HEK293 (cell line): Measurements from ENCODE around the gene PROCR.

ENCODE experiments used
- CTCF ChIA-PET: fragments of 350-600 bp; formaldehyde crosslinking; extraction: SDS; loops from one replicate; lab custom pipeline; 2021; ENCODE audit warnings: antibody characterized with exemption; lab: Yijun Ruan, JAX
- POLR2A ChIA-PET: fragments of 300-600 bp; formaldehyde crosslinking; extraction: SDS; loops from one replicate; lab custom pipeline; 2020; ENCODE audit warnings: antibody characterized with exemption, inconsistent platforms; lab: Yijun Ruan, JAX
- H3K27ac ChIP-seq: fragments of 200-500 bp; sonication (Bioruptor generic); 2 replicates; pipeline ENCODE4 v1.5.1; 2014; ENCODE audit warnings: low read depth, low read length, control low read depth, inconsistent platforms; ENCODE audit errors: extremely low read depth
- H3K36me3 ChIP-seq, 2 experiments: fragments of 200-500 bp in 1 of 2; sonication (Bioruptor generic) in 1 of 2; 1 replicate in 1 of 2; 2 replicates in 1 of 2; pipeline ENCODE4 v1.5.1; 2014 to 2017; ENCODE audit warnings: inconsistent platforms in 2 of 2, low read length in 2 of 2; ENCODE audit not compliant: control insufficient read depth in 2 of 2, insufficient read depth in 1 of 2
- H3K4me1 ChIP-seq: fragments of 200-500 bp; sonication (Bioruptor generic); 2 replicates; pipeline ENCODE4 v1.5.1; 2014; ENCODE audit warnings: mild to moderate bottlenecking, low read length, inconsistent platforms; ENCODE audit not compliant: control insufficient read depth, insufficient read depth
- H3K4me3 ChIP-seq: 2 replicates; pipeline ENCODE4 v1.5.1; 2011; ENCODE audit warnings: low read depth, mild to moderate bottlenecking, control low read depth, low read length, moderate library complexity
- H3K9me3 ChIP-seq: fragments of 200-500 bp; sonication (Bioruptor generic); 2 replicates; pipeline ENCODE4 v1.5.1; 2014; ENCODE audit warnings: low read depth, low read length, inconsistent platforms; ENCODE audit not compliant: control insufficient read depth, insufficient read depth
- PRDM1 ChIP-seq: fragments of 450-650 bp; formaldehyde crosslinking; IDR thresholded peaks from 2 replicates; pipeline ENCODE4; 2016; ENCODE audit warnings: missing biosample characterization, missing genetic modification characterization
- ZBTB8A ChIP-seq: fragments of 450-650 bp; formaldehyde crosslinking; IDR thresholded peaks from 2 replicates; pipeline ENCODE4 v1.5.1; 2016; ENCODE audit warnings: missing biosample characterization, missing genetic modification characterization
- ZEB2 ChIP-seq: fragments of 450-650 bp; formaldehyde crosslinking; IDR thresholded peaks from 2 replicates; pipeline ENCODE4 v1.5.1; 2016; ENCODE audit warnings: missing biosample characterization, missing genetic modification characterization
- ZNF146 ChIP-seq: fragments of 450-650 bp; formaldehyde crosslinking; IDR thresholded peaks from 2 replicates; pipeline ENCODE4 v1.5.1; 2016; ENCODE audit warnings: missing biosample characterization, missing genetic modification characterization
- ZNF169 ChIP-seq: fragments of 450-650 bp; formaldehyde crosslinking; IDR thresholded peaks from 2 replicates; pipeline ENCODE4 v1.5.1; 2016; ENCODE audit warnings: missing biosample characterization, missing genetic modification characterization
- ZNF324 ChIP-seq: fragments of 450-650 bp; formaldehyde crosslinking; IDR thresholded peaks from 2 replicates; pipeline ENCODE4 v1.5.1; 2016; ENCODE audit warnings: missing biosample characterization, missing genetic modification characterization
- ZNF394 ChIP-seq: fragments of 450-650 bp; formaldehyde crosslinking; IDR thresholded peaks from 2 replicates; pipeline ENCODE4 v1.5.1; 2016; ENCODE audit warnings: missing biosample characterization, missing genetic modification characterization, mild to moderate bottlenecking, moderate library complexity, borderline replicate concordance
- ZNF433 ChIP-seq: fragments of 450-650 bp; formaldehyde crosslinking; IDR thresholded peaks from 2 replicates; pipeline ENCODE4 v1.5.1; 2016; ENCODE audit warnings: missing biosample characterization, missing genetic modification characterization, low read depth
- ZNF510 ChIP-seq: fragments of 450-650 bp; formaldehyde crosslinking; IDR thresholded peaks from 2 replicates; pipeline ENCODE4 v1.5.1; 2018; ENCODE audit warnings: mild to moderate bottlenecking, missing genetic modification characterization, missing biosample characterization; ENCODE audit not compliant: insufficient replicate concordance
- ZNF558 ChIP-seq: fragments of 450-650 bp; formaldehyde crosslinking; IDR thresholded peaks from 2 replicates; pipeline ENCODE4 v1.5.1; 2016; ENCODE audit warnings: missing biosample characterization, missing genetic modification characterization
- ZNF571 ChIP-seq: fragments of 450-650 bp; formaldehyde crosslinking; IDR thresholded peaks from 2 replicates; pipeline ENCODE4 v1.5.0; 2017; ENCODE audit warnings: missing biosample characterization, missing genetic modification characterization
- ZNF600 ChIP-seq: fragments of 450-650 bp; formaldehyde crosslinking; IDR thresholded peaks from 2 replicates; pipeline ENCODE4 v1.5.1; 2016; ENCODE audit warnings: missing biosample characterization, missing genetic modification characterization
- ZNF654 ChIP-seq: fragments of 450-650 bp; formaldehyde crosslinking; IDR thresholded peaks from 2 replicates; pipeline ENCODE4 v1.5.1; 2016; ENCODE audit warnings: low read depth, missing biosample characterization, missing genetic modification characterization
- ZNF658 ChIP-seq: fragments of 450-650 bp; formaldehyde crosslinking; IDR thresholded peaks from 2 replicates; pipeline ENCODE4; 2016; ENCODE audit warnings: missing biosample characterization, missing genetic modification characterization
- ZNF76 ChIP-seq: fragments of 450-650 bp; formaldehyde crosslinking; IDR thresholded peaks from 2 replicates; pipeline ENCODE4; 2016; ENCODE audit warnings: low read depth, missing biosample characterization, missing genetic modification characterization, borderline replicate concordance
- TF ChIP-seq, protein P1 (sequence below): fragments of 450-650 bp; formaldehyde crosslinking; IDR thresholded peaks from 2 replicates; pipeline ENCODE4 v1.5.1; 2016; ENCODE audit warnings: missing biosample characterization, missing genetic modification characterization, low read depth
- TF ChIP-seq, protein P2 (sequence below): fragments of 450-650 bp; formaldehyde crosslinking; IDR thresholded peaks from 2 replicates; pipeline ENCODE4 v1.5.1; 2017; ENCODE audit warnings: missing biosample characterization, missing genetic modification characterization
- TF ChIP-seq, protein P3 (sequence below): fragments of 450-650 bp; formaldehyde crosslinking; IDR thresholded peaks from 2 replicates; pipeline ENCODE4 v1.5.1; 2017; ENCODE audit warnings: missing biosample characterization, missing genetic modification characterization
- TF ChIP-seq, protein P4 (sequence below): fragments of 450-650 bp; formaldehyde crosslinking; IDR thresholded peaks from 2 replicates; pipeline ENCODE4 v1.5.1; 2016; ENCODE audit warnings: missing biosample characterization, missing genetic modification characterization
- TF ChIP-seq, protein P5 (sequence below): fragments of 450-650 bp; formaldehyde crosslinking; IDR thresholded peaks from 2 replicates; pipeline ENCODE4 v1.5.1; 2016; ENCODE audit warnings: missing biosample characterization, missing genetic modification characterization

Gene PROCR

DNA sequence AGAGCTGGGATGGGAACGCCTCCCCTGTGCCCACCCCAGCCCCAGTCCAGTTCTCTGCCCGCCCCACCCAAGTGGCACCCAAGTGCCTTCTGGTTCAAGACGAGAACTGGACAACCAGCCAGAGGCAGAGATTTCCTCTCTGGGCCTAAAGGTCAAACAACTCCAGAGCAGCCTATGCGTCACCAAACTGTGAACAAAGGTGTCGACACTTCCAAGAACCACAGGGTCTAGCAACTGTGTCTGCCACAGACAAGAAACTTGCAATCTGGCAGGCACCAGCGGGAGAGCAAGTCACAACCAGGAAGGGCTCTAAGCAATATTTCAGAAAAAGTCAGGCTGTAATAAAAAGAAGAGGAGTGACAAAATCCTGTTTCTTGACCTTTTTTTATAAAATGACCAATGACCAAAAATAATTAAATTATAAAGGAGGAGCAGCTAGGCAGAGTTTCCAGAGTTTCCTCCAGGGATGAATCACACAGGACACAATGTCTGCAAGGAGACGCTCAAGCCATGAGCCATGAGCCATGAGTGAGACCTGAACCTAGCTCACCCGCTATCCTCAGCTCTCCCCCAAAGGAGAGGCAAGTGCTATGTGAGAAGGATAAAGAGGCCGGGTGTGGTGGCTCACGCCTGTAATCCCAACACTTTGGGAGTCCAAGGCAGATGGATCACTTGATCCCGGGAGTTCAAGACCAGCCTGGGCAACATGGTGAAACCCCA, 35.8 kb upstream of the PROCR start:
- CTCF ChIA-PET = interaction anchor here (0.5 to 0.7 kb wide), 3 partner anchors 40 to 235 kb away, joined by 3 to 4 read pairs (median 3); no protein-coding TSS in a partner anchor
- Histone ChIP-seq H3K4me1 (no peaks in the 10 kb centered on the region), H3K4me3 (no peak overlapping the region), H3K36me3 (peaks cover 9 to 45% of the 10 kb centered on the region in 2 experiments; a peak in 2 of 3 replicates), H3K27ac (no peak overlapping the region), H3K9me3 (no peaks in the 10 kb centered on the region)
- TF ChIP-seq ZNF146 (tag by site-specific recombination) (no peak), ZNF394 (no peak)
- POLR2A ChIA-PET = interaction anchor here (0.5 to 0.6 kb wide), 2 partner anchors 14 to 41 kb away, joined by 3 read pairs; no protein-coding TSS in a partner anchor

DNA sequence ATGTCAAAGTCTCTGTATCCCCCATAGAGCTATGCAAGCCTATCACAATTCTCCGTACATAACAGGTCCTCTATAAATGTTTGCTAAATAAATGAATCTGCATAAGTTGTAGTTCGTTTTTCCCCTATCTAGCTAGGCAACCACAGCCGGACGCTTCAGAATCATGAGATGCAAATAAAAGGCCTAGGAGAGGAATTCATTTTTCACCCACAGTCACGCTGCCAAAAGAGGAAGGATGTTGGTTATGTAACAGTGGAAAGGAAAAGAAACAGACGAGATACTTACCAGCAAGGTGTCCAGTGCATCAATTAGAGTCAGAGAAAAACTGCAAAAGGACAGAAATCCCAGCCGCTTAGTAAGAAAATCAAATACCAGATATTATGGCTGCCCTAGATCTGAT, 27.2 kb upstream of the PROCR start:
- Histone ChIP-seq H3K36me3 (peaks cover 9 to 29% of the 10 kb centered on the region in 2 experiments; a peak in 2 of 3 replicates), H3K9me3 (no peaks in the 10 kb centered on the region), H3K4me3 (no peak overlapping the region), H3K4me1 (no peaks in the 10 kb centered on the region), H3K27ac (no peak overlapping the region)
- POLR2A ChIA-PET = interaction anchor here (0.6 to 1.2 kb wide), 3 partner anchors 124 to 140 kb away, joined by 3 to 6 read pairs (median 4); partner anchors contain the start of genes EIF6 and MMP24OS
- TF ChIP-seq, protein P1, sequence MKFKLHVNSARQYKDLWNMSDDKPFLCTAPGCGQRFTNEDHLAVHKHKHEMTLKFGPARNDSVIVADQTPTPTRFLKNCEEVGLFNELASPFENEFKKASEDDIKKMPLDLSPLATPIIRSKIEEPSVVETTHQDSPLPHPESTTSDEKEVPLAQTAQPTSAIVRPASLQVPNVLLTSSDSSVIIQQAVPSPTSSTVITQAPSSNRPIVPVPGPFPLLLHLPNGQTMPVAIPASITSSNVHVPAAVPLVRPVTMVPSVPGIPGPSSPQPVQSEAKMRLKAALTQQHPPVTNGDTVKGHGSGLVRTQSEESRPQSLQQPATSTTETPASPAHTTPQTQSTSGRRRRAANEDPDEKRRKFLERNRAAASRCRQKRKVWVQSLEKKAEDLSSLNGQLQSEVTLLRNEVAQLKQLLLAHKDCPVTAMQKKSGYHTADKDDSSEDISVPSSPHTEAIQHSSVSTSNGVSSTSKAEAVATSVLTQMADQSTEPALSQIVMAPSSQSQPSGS (tag by site-specific recombination) = no peak
- TF ChIP-seq ZNF169 (tag by site-specific recombination) (no peak), ZNF600 (tag by site-specific recombination) (no peak), ZNF76 (no peak), ZNF510 (no peak), ZNF433 (no peak), ZNF571 (tag by site-specific recombination) (no peak), ZNF324 (tag by site-specific recombination) (no peak), ZBTB8A (tag by site-specific recombination) (no peak)
- TF ChIP-seq, protein P2, sequence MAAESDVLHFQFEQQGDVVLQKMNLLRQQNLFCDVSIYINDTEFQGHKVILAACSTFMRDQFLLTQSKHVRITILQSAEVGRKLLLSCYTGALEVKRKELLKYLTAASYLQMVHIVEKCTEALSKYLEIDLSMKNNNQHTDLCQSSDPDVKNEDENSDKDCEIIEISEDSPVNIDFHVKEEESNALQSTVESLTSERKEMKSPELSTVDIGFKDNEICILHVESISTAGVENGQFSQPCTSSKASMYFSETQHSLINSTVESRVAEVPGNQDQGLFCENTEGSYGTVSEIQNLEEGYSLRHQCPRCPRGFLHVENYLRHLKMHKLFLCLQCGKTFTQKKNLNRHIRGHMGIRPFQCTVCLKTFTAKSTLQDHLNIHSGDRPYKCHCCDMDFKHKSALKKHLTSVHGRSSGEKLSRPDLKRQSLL (tag by site-specific recombination) = no peak
- CTCF ChIA-PET = interaction anchor here (0.6 to 11.0 kb wide), 34 partner anchors 11 to 326 kb away, joined by 3 to 150 read pairs (median 4); no protein-coding TSS in a partner anchor

DNA sequence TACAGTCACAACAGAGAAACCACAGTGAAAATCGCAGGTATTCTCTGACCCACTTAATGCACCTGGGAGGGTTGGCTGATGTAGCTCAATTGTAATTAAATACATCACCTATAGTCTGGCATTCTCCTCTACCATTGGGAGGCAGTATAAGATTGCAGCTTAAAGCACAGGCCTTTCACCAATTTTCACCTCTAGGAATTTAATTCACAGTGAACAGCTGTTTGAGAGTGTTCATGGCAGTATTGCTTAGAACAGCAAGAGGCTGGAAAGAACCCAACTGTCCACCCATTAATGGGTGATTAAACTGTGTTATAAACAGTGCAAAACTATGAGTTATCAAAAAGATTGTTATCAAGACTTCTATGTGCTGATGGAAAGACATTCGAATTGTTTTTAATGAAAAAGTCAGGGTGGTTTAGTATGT, 26.7 kb upstream of the PROCR start:
- Histone ChIP-seq H3K9me3 (no peaks in the 10 kb centered on the region), H3K4me3 (no peak overlapping the region), H3K36me3 (peaks cover 8 to 26% of the 10 kb centered on the region in 2 experiments; a peak in 2 of 3 replicates), H3K27ac (no peak overlapping the region), H3K4me1 (no peaks in the 10 kb centered on the region)
- ChIA-PET CTCF (interaction anchor here (0.6 to 11.0 kb wide), 37 partner anchors 11 to 327 kb away, joined by 3 to 150 read pairs (median 4); no protein-coding TSS in a partner anchor), POLR2A (interaction anchor here (0.6 to 1.2 kb wide), 3 partner anchors 123 to 139 kb away, joined by 3 to 6 read pairs (median 4); partner anchors contain the start of genes EIF6 and MMP24OS)
- TF ChIP-seq, protein P3, sequence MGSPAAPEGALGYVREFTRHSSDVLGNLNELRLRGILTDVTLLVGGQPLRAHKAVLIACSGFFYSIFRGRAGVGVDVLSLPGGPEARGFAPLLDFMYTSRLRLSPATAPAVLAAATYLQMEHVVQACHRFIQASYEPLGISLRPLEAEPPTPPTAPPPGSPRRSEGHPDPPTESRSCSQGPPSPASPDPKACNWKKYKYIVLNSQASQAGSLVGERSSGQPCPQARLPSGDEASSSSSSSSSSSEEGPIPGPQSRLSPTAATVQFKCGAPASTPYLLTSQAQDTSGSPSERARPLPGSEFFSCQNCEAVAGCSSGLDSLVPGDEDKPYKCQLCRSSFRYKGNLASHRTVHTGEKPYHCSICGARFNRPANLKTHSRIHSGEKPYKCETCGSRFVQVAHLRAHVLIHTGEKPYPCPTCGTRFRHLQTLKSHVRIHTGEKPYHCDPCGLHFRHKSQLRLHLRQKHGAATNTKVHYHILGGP = peak; percentile 39; the same call in 1 of the 2 replicates
- peak; percentile 90 for TF ChIP-seq PRDM1 (tag by site-specific recombination)
- TF ChIP-seq, protein P4, sequence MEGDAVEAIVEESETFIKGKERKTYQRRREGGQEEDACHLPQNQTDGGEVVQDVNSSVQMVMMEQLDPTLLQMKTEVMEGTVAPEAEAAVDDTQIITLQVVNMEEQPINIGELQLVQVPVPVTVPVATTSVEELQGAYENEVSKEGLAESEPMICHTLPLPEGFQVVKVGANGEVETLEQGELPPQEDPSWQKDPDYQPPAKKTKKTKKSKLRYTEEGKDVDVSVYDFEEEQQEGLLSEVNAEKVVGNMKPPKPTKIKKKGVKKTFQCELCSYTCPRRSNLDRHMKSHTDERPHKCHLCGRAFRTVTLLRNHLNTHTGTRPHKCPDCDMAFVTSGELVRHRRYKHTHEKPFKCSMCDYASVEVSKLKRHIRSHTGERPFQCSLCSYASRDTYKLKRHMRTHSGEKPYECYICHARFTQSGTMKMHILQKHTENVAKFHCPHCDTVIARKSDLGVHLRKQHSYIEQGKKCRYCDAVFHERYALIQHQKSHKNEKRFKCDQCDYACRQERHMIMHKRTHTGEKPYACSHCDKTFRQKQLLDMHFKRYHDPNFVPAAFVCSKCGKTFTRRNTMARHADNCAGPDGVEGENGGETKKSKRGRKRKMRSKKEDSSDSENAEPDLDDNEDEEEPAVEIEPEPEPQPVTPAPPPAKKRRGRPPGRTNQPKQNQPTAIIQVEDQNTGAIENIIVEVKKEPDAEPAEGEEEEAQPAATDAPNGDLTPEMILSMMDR (tag by site-specific recombination) = peak; percentile 77
- TF ChIP-seq, protein P5, sequence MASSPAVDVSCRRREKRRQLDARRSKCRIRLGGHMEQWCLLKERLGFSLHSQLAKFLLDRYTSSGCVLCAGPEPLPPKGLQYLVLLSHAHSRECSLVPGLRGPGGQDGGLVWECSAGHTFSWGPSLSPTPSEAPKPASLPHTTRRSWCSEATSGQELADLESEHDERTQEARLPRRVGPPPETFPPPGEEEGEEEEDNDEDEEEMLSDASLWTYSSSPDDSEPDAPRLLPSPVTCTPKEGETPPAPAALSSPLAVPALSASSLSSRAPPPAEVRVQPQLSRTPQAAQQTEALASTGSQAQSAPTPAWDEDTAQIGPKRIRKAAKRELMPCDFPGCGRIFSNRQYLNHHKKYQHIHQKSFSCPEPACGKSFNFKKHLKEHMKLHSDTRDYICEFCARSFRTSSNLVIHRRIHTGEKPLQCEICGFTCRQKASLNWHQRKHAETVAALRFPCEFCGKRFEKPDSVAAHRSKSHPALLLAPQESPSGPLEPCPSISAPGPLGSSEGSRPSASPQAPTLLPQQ (tag by site-specific recombination) = 0 out of 2 replicates have a peak, but pooled peaks have one; percentile 21
- no peak for TF ChIP-seq ZNF558 (tag by site-specific recombination)
- 0 out of 2 replicates have a peak, but pooled peaks have one; percentile 29 for TF ChIP-seq ZEB2 (tag by site-specific recombination)
- TF ChIP-seq ZNF654 = peak; percentile 89
- no peak for TF ChIP-seq ZNF658 (tag by site-specific recombination)
